Stimulated activated naive CD4-positive, alpha-beta T cell treated with Interleukin-2 at 50 U/mL for 16 hours (primary cell): ENCODE measurements around the gene DNAH17.

Experiments
- DNase-seq: peaks from one replicate; lab custom pipeline; 2025; lab: John Stamatoyannopoulos, UW

The DNAH17 gene

DNA sequence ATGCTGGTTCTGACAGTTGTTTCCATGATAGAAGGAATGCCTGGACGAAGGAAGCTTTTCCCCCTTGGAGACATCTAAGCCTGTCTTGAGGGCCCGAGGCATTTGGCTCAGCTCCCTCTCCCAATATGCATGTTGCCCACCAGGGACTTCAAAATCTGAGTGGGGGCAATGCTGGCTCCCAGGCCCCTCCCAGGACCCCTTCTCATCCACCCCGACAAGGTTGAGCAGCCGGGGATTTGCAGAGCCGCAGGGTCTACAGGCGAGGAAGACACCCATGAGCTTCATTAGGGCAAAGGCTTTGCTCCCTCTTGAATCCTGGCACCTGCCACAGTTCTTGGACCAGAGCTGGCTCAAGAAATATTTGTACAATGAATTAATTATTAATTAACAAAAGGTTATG is 25.1 kb upstream of the DNAH17 start:
- no peak for DNase-seq

- no peak for DNase-seq
Measured at GRCh38 chr17:78601577-78602190, 24.5 kb upstream of the DNAH17 start.

DNA sequence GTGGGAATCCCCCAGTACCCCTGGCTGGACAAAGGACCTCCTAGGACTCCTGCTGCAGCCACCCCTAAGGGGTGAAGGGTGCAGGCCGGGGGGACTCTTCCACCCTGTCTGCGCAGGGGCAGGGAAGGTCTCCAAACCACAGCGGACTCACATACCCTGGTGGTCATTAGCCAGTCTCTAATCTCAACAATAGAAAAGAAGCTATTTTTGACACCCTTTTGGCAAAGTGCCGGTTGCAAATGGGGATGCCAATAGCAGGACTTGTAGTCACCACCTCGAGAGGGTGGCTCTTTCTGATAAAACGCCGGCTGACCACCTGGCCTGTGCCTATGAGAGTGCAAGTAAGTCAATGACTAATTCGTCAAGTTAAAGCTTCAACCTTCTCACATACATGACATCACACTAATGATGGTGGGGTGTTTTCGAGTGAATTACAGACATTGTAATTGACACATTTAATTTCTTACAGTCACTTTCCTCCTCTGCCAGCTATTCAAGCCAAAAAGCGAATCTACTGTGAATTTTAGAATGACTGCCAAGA is 23.1 kb upstream of the DNAH17 start:
- DNase-seq: no peak

- no peak for DNase-seq
Measured at GRCh38 chr17:78599419-78599818, 22.2 kb upstream of the DNAH17 start.

GRCh38 chr17:78598013-78598471 is 20.8 kb upstream of the DNAH17 start:
- no peak for DNase-seq

DNA sequence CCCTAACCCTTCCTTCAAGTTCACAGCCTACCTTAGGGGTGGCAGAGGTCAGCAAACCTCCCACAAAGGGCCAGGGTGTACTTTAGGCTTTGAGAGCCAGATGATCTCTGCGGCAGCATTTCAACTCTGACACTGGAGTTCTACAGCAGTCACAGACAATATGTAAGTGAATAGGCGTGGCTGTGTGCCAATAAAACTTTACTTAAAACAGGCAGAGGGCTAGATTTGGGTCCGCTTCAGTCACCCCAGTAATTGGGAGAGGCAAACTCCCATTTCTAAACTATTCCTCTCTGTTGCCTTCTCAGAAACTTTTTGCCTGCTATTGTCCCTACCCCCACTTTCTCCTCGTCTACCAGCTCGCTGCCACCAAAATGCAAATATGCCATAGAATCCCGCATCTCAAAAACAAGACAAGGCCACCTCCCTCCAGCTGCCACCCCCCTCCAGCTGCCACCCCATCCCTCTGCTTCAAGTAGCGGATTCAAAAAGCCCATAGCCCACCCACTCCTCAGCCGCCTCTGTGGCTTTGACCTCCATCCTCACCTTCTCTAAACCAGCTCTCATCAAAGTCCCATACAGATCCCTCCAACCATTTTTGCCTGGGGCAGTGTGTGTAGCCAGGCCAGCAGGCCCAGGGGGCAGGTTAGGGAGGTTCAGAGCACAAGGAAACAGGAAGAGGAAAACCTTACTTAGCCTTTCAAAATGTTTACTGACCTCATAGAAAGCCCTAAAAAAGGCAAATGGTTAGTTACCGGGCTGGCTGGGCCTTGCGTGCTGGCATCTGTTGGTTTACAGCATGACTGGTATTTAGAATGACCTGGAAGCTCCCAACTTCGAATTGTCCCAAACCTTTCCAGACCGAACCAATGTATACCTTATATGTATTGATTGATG is 19.9 kb upstream of the DNAH17 start:
- no peak for DNase-seq

DNA sequence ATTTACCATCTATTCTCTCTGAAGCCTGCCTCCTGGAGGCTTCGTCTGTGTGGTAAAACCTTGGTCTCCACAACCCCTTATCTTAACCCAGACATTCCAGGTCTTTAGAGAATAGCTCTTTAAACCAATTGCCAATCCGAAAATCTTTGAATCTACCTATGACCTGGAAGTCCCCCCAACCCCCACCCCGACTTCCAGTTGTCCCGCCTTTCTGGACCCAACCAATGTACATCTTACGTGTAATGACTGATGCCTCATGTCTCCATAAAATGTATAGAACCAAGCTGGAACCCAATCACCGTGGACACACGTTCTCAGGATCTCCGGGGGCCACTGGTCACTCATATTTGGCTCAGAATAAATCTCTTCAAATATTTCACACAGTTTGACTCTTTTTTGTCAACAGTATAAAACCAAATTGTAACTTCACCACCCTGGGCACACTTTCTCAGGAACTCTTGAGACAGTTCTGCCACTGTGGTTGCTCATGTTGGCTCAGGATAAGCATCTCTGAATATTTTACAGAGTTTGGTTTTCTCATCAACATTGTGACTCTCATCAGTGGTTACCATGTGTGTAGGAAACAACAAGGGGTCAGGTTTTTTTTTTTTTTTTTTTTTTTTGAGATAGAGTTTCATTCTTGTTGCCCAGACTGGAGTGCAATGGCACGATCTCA is 18.1 kb upstream of the DNAH17 start:
- DNase-seq: no peak

GRCh38 chr17:78592991-78593329 is 15.8 kb upstream of the DNAH17 start:
- DNase-seq: no peak

DNA sequence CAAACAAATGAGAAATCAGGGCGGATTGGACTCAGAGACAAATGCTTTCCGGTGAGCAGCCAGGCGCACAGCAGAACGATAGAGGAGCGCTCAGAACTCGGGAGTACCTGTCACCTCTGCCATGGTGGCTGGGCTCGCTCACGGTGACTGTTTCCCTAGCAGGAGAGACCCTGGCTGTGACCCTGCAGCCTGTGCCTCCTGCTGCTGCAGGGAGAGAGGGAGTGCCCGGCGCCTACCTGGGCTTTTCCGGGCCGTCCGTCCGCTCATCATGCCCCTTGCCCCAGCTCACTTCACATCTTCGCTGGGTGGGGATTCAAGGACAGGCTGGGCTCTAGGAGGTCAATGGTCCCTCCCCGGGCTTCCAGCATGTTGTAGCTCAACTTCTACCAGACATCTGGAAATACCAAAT is 14.1 kb upstream of the DNAH17 start:
- DNase-seq: no peak

GRCh38 chr17:78589885-78590284 is 12.7 kb upstream of the DNAH17 start:
- no peak for DNase-seq

DNA sequence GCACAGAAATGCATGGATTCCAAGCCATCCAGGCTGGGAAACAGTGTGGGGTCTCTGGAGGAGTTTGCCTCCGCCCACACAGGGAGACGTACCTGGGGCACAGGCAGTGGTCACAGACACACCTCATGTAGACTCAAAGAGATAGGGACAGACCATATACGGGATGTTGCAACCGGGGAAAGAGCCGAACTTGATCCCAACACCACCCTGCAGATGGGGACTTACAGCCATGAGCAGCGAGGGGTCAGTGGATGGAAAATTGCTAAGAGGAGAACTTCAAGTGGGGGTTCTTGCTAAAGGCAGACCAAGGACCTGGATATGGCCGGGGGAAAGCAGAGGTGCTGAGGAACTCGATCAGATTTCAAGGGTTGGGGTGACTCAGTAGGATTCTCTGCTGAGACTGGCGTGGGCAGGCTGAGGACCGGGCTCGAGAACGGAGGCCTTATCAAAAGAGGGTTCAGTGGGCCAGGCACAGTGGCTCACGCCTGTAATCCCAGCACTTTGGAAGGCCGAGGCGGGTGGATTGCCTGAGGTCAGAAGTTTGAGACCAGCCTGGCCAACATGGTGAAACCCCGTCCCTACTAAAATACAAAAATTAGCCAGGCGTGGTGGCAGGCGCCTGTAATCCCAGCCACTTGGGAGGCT is 12.0 kb upstream of the DNAH17 start:
- no peak for DNase-seq

DNA sequence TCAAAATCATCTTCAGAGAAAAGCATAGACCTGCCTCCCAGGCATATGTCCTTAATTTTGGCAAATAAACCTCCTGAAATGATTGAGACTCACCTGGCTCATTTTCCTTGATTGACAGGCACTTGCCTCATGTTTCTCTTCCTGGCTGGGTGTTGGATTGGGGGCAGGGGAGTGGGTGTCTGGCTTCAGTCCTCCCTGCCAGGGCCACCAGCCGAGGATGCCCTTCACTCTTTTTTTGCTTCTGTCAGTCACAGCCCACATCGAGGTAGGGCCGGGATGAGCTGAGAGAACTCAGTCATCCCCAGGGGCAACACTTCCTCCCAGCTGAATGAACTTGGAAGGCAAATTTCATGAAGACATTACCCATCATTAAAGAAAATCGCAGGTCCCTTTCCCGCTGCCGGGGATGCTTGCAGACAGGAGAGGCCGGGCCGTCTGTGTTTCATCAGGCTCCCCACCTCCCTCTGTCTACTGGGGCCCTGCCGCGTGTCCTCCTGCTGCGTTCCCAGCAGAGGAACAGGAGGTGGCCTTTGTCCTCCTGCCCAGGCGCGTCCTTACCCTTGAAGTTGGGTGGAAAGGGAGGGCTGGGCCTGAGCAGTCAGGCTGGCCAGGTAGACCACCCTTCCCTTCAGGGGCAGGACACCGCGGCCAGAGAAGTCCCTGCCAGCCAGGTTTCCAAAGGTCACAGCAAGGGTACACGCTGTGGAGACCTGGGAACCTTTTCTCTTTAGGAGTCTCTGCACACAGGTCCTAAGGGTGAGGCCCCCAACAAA is 11.2 kb upstream of the DNAH17 start:
- no peak for DNase-seq

DNA sequence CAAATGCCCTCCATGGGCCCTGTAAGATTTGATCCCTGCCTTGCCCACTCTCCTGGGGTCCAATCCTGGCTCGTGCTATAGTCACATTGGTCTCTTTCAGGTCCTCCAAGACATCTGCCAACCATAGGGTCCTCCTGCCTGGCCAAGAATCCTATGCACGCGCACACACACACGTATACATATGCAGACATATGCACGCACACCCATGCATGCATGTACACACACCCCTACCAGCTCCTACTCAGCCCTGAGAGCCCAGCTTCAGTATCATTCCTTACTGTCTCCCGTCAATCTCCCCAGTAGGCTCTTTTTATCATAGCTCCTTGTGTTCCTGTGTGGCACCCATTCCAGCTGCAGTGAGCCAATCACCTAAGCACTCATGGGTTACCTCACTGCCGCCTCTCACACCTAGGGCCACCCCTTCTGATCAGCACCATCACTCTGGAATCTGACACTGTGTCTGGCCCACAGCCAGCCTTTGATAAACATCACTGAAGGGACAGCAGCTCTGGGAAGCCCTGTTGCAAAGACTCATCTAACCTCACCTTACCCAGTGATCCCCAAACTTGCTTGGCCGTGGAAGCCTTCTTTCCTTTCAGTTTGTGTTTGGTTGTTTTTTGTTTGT is 7.9 kb upstream of the DNAH17 start:
- DNase-seq: no peak

DNA sequence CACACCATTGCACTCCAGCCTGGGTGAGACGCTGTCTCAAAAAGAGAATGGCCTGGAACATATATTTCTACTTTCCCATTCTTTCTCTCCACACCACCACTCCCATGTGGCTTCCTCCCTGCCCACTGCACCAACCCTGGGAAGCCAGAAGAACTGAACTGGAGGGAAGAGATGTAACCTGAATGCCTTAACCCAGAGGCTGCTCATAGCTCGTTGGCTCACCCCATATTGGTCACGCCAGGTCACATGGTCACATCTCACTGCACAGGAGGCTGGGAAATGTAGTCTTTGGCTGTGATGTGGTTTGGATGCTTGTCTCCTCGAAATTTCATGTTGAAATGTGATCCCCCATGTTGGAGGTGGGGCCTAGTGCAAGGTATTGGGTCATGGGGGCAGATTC is 5.9 kb upstream of the DNAH17 start:
- no peak for DNase-seq

DNA sequence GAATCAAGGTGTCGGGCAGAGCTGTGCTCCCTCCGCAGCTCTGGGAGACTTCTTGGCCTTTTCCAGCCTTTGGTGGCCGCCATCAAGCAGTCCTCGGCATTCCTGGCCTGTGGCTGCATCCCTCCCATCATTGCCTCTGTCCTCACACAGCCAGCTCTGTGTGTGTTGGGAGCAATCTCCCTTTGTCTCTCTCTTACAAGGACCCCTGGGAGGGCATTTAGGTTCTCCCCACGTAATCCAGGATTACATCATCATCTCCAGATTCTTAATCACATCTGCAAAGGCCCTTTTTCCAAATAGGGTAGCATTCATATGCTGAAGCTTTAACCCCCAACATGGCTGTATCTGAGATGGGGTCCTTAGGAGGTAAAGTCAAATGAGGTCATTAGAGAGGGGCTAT is 4.1 kb upstream of the DNAH17 start:
- no peak for DNase-seq

DNA sequence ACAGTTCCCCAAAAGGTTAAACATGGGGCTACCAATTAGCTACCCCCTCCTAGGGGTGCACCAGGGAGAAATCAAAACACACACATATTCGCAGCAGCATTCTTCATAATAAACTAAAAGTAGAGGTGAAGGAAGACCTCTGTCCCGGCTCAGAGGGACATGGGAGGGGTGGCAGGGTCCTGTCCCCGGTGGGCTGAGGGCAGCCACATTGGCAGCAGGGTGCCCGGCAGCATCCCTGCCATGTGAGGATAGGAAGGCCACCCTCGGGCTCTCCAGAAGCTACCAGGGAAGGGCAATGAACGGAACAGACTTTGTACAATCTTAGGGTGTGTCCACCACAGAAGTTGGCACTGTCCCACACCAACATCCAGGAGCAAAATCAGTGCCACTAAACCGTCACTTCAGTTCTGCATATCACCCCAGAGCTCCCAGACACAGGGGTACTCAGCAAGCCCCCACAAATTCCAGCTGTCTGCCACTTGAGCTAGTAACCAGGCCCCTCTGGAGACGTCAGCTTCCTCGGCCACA is 3.1 kb upstream of the DNAH17 start:
- no peak for DNase-seq

DNA sequence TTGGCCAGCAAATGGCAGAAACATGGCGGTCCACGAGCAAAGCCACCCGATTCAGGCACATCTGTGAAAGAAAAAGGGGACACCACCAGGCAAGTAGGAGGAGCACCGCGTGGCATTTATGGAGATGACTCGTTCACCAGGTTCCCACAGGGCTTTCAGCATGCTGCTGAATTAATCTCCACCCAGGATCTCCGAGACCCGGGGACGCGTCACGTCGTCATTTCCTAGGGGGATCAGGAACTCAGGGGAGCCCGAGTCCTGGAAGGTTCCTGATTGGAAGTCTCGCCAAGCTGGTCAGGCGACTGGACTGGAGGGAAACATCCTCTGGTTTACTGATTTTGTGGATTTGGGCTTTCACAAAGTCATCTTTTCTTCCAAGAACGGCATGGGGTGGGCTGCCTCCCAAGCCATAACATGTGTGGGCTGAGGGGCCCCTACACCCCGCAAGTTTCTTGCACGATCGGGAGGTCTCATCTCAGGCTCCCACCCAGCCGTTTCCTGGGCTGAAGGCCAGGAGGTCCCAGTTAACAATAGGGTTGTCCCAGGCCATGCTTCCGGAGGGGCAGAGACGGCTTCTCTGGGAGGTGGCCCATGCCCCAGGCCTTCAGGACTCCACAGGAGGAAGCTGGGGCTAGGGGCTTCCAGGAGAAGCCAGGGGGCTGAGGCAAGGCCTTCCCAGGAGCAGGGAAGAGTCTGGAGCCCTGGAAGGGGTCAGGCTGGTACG is 645 bp downstream of the DNAH17 start:
- DNase-seq: no peak

- DNase-seq: no peak
Measured at GRCh38 chr17:78575899-78576298, 1.3 kb downstream of the DNAH17 start.

DNA sequence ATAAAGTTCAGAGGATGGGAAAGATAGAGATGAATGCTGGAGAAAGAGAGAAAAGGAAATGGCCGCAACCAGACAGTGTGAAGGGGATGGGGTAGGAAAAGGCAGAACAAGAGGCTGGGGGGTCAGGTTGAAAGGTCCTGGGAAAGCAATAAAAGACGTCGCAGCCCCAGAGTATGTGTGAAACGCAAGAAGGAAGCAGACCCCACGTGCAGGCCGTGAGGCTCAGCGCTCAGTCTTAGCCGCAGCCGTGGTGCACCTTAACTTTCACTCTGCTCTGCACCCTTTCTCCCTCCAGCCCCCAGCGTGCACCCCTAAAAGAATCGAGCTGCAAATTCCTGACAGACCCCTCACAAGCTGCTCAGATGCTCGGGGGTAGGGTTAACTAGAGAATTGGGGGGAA is 1.9 kb downstream of the DNAH17 start:
- DNase-seq: no peak

GRCh38 chr17:78573955-78574354 is 3.2 kb downstream of the DNAH17 start:
- DNase-seq: no peak
